Breast epithelium (tissue), 3 donors: ENCODE data around the gene MMP19.

Experiments
- CTCF ChIP-seq, 3 donors: fragments of 450-650 bp; IDR thresholded peaks; one replicate each; pipeline ENCODE4 v1.5.1; 2016 to 2017; ENCODE audit warnings: antibody characterized with exemption in 3 of 3, mild to moderate bottlenecking in 3 of 3, moderate library complexity in 3 of 3
- POLR2A ChIP-seq: fragments of 450-650 bp; IDR thresholded peaks from one replicate; pipeline ENCODE4 v1.6.1; 2016; ENCODE audit warnings: antibody characterized with exemption, mild to moderate bottlenecking, moderate library complexity
- POLR2AphosphoS5 ChIP-seq, 3 donors: sonication (generic); formaldehyde crosslinking; IDR thresholded peaks; one replicate each; pipeline ENCODE4 v1.6.1; 2017; ENCODE audit warnings: antibody characterized with exemption in 3 of 3

GRCh38 chr12:55795950-55796349 is 46.8 kb downstream of the MMP19 start:
- TF ChIP-seq POLR2A: no peak
- no peak for TF ChIP-seq CTCF (IDR thresholded peaks at IDR 0.05)
- no peak for TF ChIP-seq POLR2AphosphoS5 (IDR thresholded peaks at IDR 0.05)
